ENCODE data around the gene USP44.

The USP44 gene

GRCh38 chr12:95480230-95480629 is 71.0 kb downstream of the USP44 start:
- H3K9ac ChIP-seq (ENCODE audit: low read depth, low read length) = no peak overlapping the region
- peaks cover 90% of the 10 kb centered on the region for H3K36me3 ChIP-seq (ENCODE audit: insufficient read depth, low read depth, low read length)
- no peaks in the 10 kb centered on the region for H3K9me3 ChIP-seq (ENCODE audit: insufficient read depth, low read depth, low read length)
- no peaks in the 10 kb centered on the region for H3K27me3 ChIP-seq (ENCODE audit: insufficient read depth, low read length)
- no peak overlapping the region for H3K4me3 ChIP-seq (ENCODE audit: low read length)
- no peak overlapping the region for H3K27ac ChIP-seq (ENCODE audit: low read length)
- peaks cover 4% of the 10 kb centered on the region for H3K4me1 ChIP-seq (ENCODE audit: insufficient read depth, low read length)

DNA sequence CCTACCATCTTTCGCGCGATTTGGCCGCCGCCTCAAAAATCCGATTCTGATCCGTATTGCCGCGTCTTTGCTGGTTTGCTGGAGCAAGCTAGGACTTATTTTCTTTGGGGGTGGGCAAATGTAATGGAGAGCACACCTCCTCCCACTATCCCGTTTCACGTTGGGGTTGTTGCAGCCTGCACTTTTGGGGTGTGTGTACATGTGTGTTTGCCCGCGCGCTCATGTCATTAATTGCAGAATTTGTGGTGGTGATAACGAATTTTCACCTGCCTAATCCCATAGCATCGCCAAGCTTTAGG is 76.7 kb downstream of the USP44 start:
- Histone ChIP-seq H3K9ac (ENCODE audit: low read depth, low read length) (peak overlapping the region; percentile 98), H3K27ac (ENCODE audit: low read length) (peak overlapping the region; percentile 53), H3K36me3 (ENCODE audit: insufficient read depth, low read depth, low read length) (peaks cover 39% of the 10 kb centered on the region), H3K4me3 (ENCODE audit: low read length) (peak overlapping the region; percentile 88), H3K4me1 (ENCODE audit: insufficient read depth, low read length) (peaks cover 6% of the 10 kb centered on the region), H3K27me3 (ENCODE audit: insufficient read depth, low read length) (no peaks in the 10 kb centered on the region), H3K9me3 (ENCODE audit: insufficient read depth, low read depth, low read length) (no peaks in the 10 kb centered on the region)

- Histone ChIP-seq H3K4me1 (ENCODE audit: insufficient read depth, low read length) (peaks cover 6% of the 10 kb centered on the region), H3K9me3 (ENCODE audit: insufficient read depth, low read depth, low read length) (no peaks in the 10 kb centered on the region), H3K27ac (ENCODE audit: low read length) (peak within 1 kb of the TSS; percentile 53)
Measured at GRCh38 chr12:95473884-95474659, 77.2 kb downstream of the USP44 start, which contains the start of gene METAP2. TSS of gene METAP2 (plus strand) at chr12:95474152. CDS start at chr12:95474180, 28 bp downstream.

DNA sequence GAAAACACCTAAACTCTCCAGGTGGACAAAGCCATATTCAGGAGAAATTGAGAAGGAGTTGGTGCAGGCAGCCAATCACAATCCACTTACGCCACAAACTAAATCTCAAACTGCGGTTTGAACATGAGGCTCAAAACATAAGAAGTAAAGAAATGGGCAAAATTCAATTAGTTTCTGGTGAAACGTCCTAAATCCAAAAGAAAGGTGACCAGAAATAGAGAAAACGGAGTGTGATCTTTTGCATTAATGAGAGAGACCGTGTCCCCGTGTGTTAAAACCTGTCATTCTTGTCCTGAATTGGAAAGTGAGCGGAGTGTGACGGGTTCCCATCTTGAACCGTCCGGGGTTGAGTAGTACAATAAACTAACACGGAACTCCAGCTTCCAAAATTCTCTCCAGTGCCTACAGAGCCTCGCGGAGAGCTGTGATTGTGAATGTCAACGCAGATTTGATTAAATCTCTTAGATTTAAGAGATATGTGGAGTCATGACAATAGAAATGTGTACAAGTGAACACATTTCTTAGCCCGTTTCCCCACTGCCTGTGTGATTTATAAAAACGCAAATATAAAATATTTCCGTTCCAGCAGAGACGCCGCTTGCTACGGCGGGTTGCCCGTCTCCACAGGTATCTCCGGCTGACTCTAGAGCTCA is 77.9 kb downstream of the USP44 start:
- Histone ChIP-seq H3K4me1 (ENCODE audit: insufficient read depth, low read length) (peaks cover 6% of the 10 kb centered on the region), H3K36me3 (ENCODE audit: insufficient read depth, low read depth, low read length) (peaks cover 28% of the 10 kb centered on the region)

More at GRCh38 chr12:95473884-95474659, 77.2 kb downstream of the USP44 start, which contains the start of gene METAP2:
- Histone ChIP-seq H3K36me3 (ENCODE audit: insufficient read depth, low read depth, low read length) (peaks cover 35% of the 10 kb centered on the region), H3K4me3 (ENCODE audit: low read length) (peak within 1 kb of the TSS; percentile 88), H3K9ac (ENCODE audit: low read depth, low read length) (peak within 1 kb of the TSS; percentile 98), H3K27me3 (ENCODE audit: insufficient read depth, low read length) (no peaks in the 10 kb centered on the region)

DNA sequence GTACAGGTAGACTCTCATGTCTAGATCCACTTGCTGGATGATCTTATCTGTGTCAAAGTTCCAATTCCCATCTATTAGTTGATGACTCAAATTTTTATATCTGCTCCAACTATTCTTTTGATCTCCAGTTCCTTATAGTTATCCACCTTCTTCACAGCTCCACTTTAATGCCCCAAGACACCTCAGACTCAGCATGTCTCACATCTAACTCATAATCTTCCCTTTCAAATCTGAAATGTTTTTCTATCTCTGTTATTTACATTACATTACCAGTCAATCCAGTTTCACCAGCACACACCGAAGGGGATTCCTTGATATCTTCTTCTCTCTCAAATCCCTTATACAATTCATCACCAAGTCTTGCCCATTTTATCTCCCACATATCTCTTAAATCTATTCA is 81.0 kb downstream of the USP44 start:
- no peak overlapping the region for H3K9ac ChIP-seq (ENCODE audit: low read depth, low read length)
- H3K9me3 ChIP-seq (ENCODE audit: insufficient read depth, low read depth, low read length) = no peaks in the 10 kb centered on the region
- H3K27ac ChIP-seq (ENCODE audit: low read length) = no peak overlapping the region
- no peaks in the 10 kb centered on the region for H3K36me3 ChIP-seq (ENCODE audit: insufficient read depth, low read depth, low read length)
- H3K4me1 ChIP-seq (ENCODE audit: insufficient read depth, low read length) = peaks cover 3% of the 10 kb centered on the region
- H3K4me3 ChIP-seq (ENCODE audit: low read length) = no peak overlapping the region
- H3K27me3 ChIP-seq (ENCODE audit: insufficient read depth, low read length) = no peaks in the 10 kb centered on the region

More for the DNA sequence above, 77.9 kb downstream of the USP44 start:
- H3K4me3 ChIP-seq (ENCODE audit: low read length) = peak overlapping the region; percentile 88
- H3K27me3 ChIP-seq (ENCODE audit: insufficient read depth, low read length) = no peaks in the 10 kb centered on the region
- peak overlapping the region; percentile 8 for H3K27ac ChIP-seq (ENCODE audit: low read length)
- H3K9me3 ChIP-seq (ENCODE audit: insufficient read depth, low read depth, low read length) = no peaks in the 10 kb centered on the region
- peak overlapping the region; percentile 98 for H3K9ac ChIP-seq (ENCODE audit: low read depth, low read length)
